HEK293T (cell line): ENCODE results near the gene GDI1.

Experiments used
- ARNT ChIP-seq: fragments of 450-650 bp; IDR thresholded peaks from 2 replicates; pipeline ENCODE4 v1.6.1; 2017; ENCODE audit warnings: mild to moderate bottlenecking
- BHLHE40 ChIP-seq: fragments of 450-650 bp; IDR thresholded peaks from 2 replicates; pipeline ENCODE4 v1.6.1; 2016; ENCODE audit warnings: mild to moderate bottlenecking, moderate library complexity, borderline replicate concordance
- CTBP1 ChIP-seq: fragments of 450-650 bp; IDR thresholded peaks from 2 replicates; pipeline ENCODE4 v1.6.1; 2016; ENCODE audit warnings: borderline replicate concordance
- FOXK2 ChIP-seq: fragments of 450-650 bp; IDR thresholded peaks from 2 replicates; pipeline ENCODE4 v1.6.1; 2016; ENCODE audit warnings: mild to moderate bottlenecking
- FOXM1 ChIP-seq: fragments of 450-650 bp; IDR thresholded peaks from 2 replicates; pipeline ENCODE4 v1.6.1; 2017; ENCODE audit warnings: mild to moderate bottlenecking, borderline replicate concordance
- HDGF ChIP-seq: fragments of 450-650 bp; IDR thresholded peaks from 2 replicates; pipeline ENCODE4 v1.6.1; 2017; ENCODE audit warnings: antibody characterized with exemption, borderline replicate concordance
- NFRKB ChIP-seq: fragments of 450-650 bp; IDR thresholded peaks from 2 replicates; pipeline ENCODE4 v1.6.1; 2016; ENCODE audit warnings: mild to moderate bottlenecking, moderate library complexity
- SP1 ChIP-seq: fragments of 450-650 bp; IDR thresholded peaks from 2 replicates; pipeline ENCODE4 v1.6.1; 2017
- SUZ12 ChIP-seq: fragments of 450-650 bp; IDR thresholded peaks from 2 replicates; pipeline ENCODE4 v1.6.1; 2016; ENCODE audit warnings: mild to moderate bottlenecking
- TARDBP ChIP-seq: fragments of 450-650 bp; IDR thresholded peaks from 2 replicates; pipeline ENCODE4 v1.6.1; 2016

GRCh38 chrX:154466907-154467306 lies 30.0 kb downstream of the GDI1 start:
- TF ChIP-seq SP1 = no peak
- no peak for TF ChIP-seq BHLHE40
- no peak for TF ChIP-seq NFRKB
- no peak for TF ChIP-seq ARNT
- no peak for TF ChIP-seq FOXM1
- TF ChIP-seq FOXK2 = no peak
- TF ChIP-seq CTBP1 = no peak
- no peak for TF ChIP-seq SUZ12
- TF ChIP-seq TARDBP = no peak
- no peak for TF ChIP-seq HDGF
